COLO668 (cell line): Measurements from ENCODE around the gene UBAP2.
"Not testable (repeated sequence)": the region's sequence is repeated elsewhere in the genome, so short reads cannot be mapped to it uniquely, and the experiment has no call there.

ENCODE experiments used
- DNase-seq: peaks from one replicate; lab custom pipeline; 2025; ENCODE audit not compliant: unreplicated experiment; lab: John Stamatoyannopoulos, UW

UBAP2 gene

DNA sequence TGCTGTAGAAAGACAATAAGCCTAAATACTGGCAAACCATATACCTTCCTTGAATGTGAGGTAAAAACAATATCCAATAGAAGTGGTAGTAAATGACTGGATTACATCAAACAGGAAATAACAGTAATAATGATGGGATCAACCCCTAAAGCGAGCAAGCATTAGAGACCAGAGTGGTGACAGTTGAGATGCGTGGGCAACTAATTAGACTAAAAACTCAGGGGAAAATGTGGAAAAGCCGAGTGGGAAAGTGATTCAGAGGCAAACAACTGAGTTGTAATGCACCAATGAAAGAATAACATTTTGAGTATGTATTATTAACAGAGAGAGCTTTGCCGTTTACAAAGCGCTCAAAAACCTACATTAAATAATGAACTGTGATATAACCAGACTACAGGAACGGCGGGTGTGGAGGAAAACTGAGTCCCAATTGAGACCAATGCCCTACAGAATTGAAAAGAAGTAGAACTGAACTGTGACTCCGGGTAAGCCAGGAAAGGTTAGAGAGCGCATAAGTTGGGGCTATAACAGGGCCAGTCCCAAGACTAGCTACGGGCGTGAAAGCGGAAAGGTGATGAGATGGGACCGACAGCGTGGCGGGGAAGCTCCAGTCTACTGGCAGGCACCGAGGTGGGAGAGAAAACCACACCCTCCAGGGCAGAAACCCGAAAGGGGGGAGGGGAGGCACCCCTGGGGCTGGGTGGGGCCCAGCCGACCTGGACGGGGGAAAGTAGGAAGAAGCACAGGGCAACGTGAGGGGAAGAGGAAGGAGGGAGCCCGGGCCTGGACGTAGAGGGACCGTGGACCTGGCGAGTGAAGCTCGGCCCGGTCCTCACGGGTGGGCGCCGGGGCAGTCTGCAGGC lies 592 bp downstream of the UBAP2 start:
- DNase-seq: peak; percentile 62

DNA sequence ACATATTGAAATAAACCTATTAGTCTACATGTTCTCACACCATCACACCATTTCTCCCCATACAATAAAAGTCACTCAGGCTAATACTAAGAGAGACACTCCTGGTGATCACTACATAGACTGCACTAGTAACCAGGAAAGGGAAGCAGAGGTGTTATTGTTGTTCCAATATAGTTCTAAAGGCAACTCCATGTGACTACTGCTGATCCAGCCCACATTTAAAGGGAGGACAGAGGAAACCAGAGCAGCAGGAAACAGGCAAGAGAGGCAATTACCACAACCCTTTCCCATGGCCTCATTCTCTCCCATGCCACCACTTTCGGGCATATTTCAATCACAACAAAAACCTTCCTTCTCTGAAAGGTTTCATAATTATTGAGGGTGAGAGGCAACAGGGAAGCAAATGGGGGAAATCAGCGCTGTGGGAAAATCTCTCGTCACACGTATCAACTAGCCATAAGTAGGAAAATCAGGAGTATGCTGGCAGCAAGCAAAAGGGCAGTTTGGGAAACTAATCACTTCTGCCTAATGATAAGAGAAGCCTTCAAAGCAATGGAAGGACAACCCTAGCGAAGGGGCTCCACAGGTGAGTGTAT lies 1.8 kb downstream of the UBAP2 start:
- no peak for DNase-seq

DNA sequence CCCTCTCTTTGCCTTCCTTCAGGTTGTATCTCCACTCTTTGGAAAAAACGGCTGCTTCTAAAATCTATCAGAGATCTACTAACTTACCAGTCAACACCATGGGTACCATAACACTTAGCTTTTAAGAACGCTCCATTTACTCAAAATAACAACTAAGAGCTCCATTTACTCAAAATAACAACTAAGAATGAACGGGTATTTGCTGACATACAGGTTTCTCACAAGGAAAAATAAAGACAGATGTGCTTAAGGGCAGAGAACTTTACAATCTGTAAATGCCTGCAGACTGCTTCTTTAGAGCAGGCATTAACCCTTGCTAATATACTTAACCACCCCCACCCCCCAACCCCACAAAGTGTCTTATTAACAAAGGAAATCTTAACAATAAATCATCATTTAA lies 2.8 kb downstream of the UBAP2 start:
- no peak for DNase-seq

GRCh38 chr9:34042074-34042473 lies 6.6 kb downstream of the UBAP2 start:
- not testable (repeated sequence) for DNase-seq

DNA sequence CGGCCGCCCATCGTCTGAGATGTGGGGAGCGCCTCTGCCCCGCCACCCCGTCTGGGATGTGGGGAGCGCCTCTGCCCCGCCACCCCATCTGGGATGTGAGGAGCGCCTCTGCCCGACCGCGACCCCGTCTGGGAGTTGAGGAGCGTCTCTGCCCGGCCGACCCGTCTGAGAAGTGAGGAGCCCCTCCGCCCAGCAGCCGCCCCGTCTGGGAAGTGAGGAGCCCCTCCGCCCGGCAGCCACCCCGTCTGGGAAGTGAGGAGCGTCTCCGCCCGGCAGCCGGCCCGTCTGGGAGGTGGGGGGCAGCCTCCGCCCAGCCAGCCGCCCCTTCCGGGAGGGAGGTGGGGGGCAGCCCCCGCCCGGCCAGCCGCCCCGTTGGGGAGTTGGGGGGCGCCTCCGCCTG lies 9.8 kb downstream of the UBAP2 start:
- not testable (repeated sequence) for DNase-seq

- no peak for DNase-seq
These were observed 11.1 kb downstream of the UBAP2 start for GRCh38 chr9:34037626-34038025.

DNA sequence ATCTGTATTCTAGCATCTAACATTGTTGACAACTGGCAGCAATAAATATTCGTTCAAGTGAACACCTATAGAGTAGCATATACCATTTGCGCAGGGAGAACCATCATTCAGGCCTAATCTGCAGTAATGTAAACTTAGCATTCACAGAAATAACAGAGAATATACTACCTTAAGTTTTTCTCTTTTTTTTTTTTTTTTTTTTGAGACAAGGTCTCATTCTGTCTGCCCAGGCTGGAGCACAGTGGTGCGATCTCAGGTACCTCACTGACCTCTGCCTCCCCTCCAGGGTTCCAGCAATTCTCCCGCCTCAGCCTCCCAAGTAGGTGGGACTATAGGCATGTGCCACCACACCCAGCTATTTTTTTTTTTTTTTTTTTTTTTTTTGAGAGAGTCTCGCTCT lies 12.1 kb downstream of the UBAP2 start:
- no peak for DNase-seq

DNA sequence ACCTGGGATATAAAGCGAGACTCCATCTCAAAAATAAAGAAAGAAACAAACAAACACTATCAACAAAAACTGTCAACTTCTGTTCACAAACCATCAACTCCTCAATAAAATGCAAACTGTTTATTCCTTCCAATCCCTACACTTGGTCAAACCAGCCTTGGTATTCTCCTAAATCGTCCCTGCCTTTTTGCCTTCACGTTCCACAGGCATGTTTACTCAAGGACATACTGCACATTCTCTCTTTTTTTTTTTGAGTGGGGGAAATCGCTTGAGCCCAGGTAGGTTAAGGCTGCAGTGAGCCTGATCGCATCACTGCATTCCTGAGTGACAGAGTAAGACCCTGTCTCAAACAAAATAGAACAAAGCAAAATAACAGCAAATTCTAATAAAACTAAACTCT lies 13.0 kb downstream of the UBAP2 start:
- no peak for DNase-seq

DNA sequence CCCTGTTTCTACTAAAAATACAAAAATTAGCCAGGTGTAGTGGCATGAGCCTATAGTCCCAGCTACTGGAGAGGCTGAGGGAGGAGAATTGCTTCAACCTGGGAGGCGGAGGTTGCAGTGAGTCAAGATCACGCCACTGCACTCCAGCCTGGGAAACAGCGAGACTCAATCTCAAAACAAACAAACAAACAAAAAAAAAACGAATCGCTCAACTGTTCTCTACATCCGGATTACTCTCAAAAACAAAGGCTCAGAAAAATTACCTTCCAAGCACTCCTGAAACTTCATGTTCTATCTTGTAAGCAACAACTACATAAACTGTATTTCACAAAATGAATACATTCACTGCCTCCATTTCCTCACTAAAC lies 14.0 kb downstream of the UBAP2 start:
- no peak for DNase-seq

GRCh38 chr9:34032631-34033030 lies 16.1 kb downstream of the UBAP2 start:
- no peak for DNase-seq

- no peak for DNase-seq
These were observed 20.7 kb downstream of the UBAP2 start for GRCh38 chr9:34027845-34028574.

DNA sequence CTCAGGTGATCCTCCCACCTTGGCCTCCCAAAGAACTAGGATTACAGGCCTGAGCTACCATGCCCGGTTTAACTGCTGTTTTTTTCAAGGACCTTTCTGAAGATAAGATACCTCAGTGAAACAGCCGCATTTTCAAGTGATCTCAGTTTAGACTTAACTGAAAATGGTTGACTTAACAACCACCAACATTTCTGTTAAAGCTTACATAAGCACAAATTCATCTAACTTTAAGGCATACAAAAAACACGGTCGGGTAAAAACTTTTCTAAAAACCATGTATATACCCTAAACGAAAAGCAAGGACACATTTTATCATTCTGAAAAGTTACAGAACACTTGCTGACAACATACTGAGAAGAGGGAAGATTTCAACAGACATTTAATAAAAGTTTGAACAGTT lies 22.9 kb downstream of the UBAP2 start:
- DNase-seq: no peak

- DNase-seq: no peak
These were observed 23.6 kb downstream of the UBAP2 start for GRCh38 chr9:34025062-34025461.

DNA sequence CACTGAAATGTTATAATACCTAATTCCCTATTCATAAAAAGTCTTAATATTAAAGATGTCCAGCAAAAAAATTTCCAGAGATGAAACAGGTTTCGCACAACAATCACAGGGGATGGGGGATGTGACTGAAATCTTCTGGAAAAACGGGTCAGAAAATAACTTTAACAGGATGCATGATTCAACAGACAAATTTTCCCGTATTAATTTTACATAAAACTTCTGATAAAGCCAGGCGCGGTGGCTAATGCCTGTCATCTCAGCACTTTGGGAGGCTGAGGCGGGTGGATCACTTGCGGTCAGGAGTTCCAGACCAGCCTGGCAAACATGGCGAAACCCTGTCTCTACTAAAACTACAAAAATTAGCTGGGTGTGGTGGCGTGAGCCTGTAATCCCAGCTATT lies 24.2 kb downstream of the UBAP2 start:
- not testable (repeated sequence) for DNase-seq

- DNase-seq: no peak
These were observed 32.5 kb downstream of the UBAP2 start for GRCh38 chr9:34016149-34016548.

DNA sequence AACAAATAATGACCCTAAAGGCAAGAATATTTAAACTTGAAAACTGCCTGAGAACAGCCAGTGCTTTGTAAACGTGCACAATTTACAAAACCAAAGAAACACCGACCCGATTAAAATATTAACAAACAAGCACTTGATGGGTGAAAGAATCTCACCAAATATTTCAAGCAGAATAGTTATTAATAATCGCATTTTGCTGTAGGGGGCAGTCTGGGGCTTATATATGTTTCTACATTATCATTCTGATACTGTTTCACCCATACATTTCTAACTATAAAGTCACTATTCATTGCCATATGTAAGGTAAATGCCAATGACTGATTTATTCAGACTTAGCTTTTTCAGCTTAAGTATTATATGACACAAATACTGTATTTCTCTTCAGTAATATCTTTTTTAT lies 37.7 kb downstream of the UBAP2 start:
- DNase-seq: no peak

- DNase-seq: no peak
These were observed 46.7 kb downstream of the UBAP2 start for GRCh38 chr9:34001951-34002350.

GRCh38 chr9:34001298-34001697 lies 47.4 kb downstream of the UBAP2 start:
- DNase-seq: no peak

- DNase-seq: no peak
These were observed 53.2 kb downstream of the UBAP2 start for GRCh38 chr9:33995449-33995848.

DNA sequence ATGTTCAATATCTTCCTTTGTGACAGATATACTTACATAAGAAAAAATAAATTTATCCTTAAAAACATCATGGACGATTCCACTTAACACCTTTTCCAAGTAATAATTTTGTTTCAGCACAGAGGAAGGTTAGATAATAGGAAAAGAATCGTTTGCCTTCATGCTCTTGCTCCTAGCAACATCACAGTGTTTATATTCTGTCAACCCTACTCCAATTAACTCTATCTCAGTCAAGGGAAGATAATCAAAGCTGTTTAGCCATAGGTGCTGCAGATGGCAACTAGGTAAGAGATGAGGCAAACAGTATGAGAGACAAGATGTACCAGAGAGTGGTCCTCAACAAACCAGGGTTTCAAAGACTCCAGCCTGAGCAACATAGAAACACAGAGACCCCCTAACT lies 55.6 kb downstream of the UBAP2 start:
- DNase-seq: no peak

- no peak for DNase-seq
These were observed 56.1 kb downstream of the UBAP2 start for GRCh38 chr9:33992632-33993031.

DNA sequence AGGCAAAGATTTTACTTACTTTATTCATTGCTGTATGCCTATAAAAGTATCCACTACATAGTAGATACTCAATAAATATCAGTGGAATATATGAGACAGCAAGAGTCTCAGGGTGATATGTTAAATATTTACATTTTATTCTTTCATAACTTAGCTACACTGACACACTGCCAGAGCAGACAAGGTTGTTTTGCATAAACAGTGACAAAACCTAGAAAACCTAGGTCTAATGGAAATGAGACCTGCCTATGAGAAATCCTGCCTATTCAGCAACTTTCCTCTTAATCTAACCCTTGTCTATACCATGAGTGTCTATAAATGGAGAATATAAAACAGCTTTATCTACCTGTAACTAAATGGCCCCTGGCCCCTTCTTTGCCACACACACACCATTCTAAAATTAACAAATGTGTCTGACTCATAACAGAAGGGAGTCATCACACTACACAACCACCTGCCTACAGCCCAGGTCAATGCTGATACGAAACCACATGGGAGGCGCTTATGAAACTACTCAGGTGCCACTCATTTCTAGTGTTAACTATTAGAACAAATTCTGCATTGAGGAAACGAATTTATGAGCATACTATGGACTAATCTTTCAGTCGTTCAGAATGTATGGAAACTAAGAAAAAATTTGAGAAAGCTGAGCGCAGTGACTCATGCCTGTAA lies 60.3 kb downstream of the UBAP2 start:
- no peak for DNase-seq
